Kidney tubule cell (primary cell): ENCODE measurements around the gene SPEM1.
"Not testable (repeated sequence)": the region's sequence is repeated elsewhere in the genome, so short reads cannot be mapped to it uniquely, and the experiment has no call there.

Experiments
- DNase-seq: peaks from one replicate; pipeline ENCODE4 v3.0.0-alpha.2; 2018; ENCODE audit warnings: low spot score

SPEM1 gene

DNA sequence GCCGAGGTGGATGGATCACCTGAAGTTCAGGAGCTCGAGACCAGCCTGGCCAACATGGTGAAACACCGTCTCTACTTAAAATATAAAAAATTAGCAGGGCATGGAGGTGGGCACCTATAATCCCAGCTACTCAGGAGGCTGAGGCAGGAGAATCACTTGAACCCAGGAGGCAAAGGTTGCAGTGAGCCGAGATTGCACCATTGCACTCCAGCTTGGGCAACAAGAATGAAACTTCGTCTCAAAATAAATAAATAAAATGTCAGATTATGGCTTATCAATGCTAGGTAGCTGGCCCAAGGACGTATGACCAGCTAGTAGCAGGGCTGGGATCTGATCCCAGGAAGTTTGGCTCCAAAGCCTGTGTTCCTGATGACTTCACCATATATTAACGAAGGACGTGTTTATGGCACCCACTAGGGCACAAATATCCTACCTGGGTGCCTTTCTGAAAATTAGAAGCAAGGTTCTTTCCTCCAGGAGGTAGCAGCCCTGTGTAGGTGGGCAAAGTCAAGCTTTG is 50.4 kb downstream of the SPEM1 start:
- not testable (repeated sequence) for DNase-seq
